AG10803 (cell line): ENCODE data around the gene KNOP1.
A peak's percentile ranks its signal among the peaks of the same experiment; 100 is the strongest.

ENCODE experiments used
- DNase-seq: peaks from one replicate; pipeline ENCODE4 v3.0.0; 2010; ENCODE audit warnings: low read depth
- H3K4me3 ChIP-seq: 2 replicates; pipeline ENCODE4 v1.5.1; 2011; ENCODE audit warnings: mild to moderate bottlenecking, low read length, control low read depth
- TF ChIP-seq, protein P1 (sequence below): conservative IDR thresholded peaks from 2 replicates; pipeline ENCODE4 v1.5.1; 2011; ENCODE audit warnings: mild to moderate bottlenecking, low read length, control low read depth, inconsistent platforms

The KNOP1 gene

DNA sequence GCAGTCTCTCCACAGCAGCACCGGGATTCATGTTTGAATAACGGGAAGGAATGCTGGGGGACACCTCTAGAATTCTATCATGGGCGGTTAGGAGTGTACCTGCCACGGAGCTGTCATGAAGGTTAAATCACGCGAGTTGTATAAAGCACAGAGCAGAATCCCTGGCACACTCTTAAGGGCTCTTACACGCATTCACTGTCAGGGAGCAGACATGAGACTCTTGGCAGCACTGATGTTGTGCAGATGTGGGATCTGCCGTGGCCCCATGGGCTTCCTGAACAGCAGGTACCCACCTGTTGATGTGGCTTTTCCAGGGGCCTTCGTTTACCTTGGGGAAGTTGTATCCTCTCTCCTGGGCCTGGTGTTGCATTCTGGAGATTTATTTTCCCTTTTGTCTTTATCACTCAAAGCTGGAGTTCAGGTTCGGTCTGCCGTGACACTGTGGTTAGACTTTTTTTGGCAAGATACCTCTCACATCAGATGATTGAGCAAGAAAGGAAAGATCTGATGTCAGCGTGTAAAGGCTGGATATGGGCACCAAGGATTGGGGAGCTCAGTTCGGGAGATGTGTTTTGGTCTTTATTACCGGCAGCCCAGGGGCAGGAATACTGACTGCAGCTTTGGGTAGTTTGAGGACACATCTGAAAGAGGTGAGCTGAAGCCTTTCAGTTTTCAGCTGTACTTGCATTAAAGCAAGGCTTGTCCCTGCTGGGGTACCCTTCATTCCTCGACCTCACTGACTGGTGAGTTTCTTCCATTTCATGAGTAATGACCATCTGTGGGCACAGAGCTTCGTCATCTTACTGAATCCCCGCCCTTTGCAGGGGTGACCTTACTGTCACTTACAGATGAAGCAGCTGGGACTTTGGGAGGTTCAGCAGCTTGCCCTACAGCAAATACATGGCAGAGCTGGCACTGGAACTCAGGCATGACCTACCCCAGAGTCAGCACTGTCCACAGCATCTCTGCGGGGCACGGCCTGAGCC lies 19.3 kb downstream of the KNOP1 start:
- DNase-seq, result peak; percentile 84
- TF ChIP-seq, protein P1, sequence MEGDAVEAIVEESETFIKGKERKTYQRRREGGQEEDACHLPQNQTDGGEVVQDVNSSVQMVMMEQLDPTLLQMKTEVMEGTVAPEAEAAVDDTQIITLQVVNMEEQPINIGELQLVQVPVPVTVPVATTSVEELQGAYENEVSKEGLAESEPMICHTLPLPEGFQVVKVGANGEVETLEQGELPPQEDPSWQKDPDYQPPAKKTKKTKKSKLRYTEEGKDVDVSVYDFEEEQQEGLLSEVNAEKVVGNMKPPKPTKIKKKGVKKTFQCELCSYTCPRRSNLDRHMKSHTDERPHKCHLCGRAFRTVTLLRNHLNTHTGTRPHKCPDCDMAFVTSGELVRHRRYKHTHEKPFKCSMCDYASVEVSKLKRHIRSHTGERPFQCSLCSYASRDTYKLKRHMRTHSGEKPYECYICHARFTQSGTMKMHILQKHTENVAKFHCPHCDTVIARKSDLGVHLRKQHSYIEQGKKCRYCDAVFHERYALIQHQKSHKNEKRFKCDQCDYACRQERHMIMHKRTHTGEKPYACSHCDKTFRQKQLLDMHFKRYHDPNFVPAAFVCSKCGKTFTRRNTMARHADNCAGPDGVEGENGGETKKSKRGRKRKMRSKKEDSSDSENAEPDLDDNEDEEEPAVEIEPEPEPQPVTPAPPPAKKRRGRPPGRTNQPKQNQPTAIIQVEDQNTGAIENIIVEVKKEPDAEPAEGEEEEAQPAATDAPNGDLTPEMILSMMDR, result no peak
- H3K4me3 ChIP-seq, result no peak overlapping the region

DNA sequence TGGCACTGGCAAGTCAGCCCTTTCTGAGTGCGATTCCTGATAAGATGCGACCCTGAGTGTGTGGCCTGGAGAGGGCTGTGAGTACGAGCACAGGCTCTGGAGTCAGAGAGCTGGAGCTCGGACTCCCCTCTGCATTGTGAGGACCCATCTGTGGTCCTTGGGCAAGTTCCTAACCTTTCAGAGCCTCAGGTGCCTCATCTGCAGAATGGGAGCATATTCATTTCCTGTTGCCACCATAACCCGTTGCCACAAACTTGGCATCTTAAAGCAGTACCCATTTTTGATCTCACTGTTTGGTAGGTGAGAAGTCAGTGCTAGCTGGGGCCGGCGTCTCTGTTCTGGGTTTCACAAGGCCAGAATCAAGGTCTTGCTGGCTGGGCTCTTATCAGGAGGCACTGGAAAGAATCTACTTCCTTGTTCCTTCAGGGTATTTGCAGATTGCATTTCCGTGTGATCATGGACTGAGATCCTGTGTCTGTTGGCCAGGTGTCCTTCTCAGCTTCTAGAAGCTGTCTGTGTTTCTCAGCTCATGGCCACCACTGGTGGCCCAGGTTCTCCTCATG lies 20.2 kb downstream of the KNOP1 start:
- DNase-seq, result no peak
- no peak overlapping the region for H3K4me3 ChIP-seq
- TF ChIP-seq, protein P1, result no peak

DNA sequence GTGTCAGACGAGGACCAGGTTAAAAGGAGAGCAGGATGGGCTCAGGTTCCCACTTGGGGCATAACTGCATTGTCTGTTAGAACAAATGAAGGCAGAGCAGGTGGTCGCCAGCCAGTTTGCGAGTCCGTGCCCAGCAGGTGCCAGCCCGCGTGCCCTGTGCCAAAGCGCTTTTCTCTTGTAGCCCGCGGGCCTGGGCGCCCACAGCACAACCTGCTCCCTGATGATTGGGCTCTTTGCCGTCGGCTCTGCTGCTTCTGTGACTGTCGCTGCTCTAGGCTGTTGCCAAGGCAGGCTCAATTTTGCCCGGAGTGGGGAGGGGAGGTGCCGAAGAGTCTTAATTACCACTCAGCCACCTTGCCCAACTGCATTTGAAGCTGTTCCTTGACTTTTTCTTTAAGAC lies 21.1 kb downstream of the KNOP1 start:
- TF ChIP-seq, protein P1, result no peak
- H3K4me3 ChIP-seq, result no peak overlapping the region
- no peak for DNase-seq

DNA sequence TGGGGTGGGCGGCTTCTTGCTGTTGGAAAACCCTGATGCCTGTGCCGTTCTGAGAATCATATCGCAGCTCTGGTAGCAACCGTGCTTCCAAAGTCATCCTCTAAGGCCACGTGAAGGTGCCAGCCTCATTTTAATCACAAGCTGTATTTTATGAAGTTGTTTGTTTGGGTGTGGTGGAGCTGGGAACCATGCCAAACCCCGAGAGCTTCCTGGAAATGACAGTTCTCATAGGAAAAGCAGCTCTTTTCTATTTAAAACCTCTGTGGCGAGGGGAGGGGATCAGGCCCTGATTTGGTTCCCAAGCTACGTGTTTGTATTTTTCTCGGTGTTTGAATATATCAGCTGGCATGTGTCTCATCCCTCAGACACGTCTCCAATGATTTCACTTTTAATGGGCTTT lies 21.7 kb downstream of the KNOP1 start:
- TF ChIP-seq, protein P1, result no peak
- H3K4me3 ChIP-seq, result no peak overlapping the region
- DNase-seq, result peak; percentile 97

DNA sequence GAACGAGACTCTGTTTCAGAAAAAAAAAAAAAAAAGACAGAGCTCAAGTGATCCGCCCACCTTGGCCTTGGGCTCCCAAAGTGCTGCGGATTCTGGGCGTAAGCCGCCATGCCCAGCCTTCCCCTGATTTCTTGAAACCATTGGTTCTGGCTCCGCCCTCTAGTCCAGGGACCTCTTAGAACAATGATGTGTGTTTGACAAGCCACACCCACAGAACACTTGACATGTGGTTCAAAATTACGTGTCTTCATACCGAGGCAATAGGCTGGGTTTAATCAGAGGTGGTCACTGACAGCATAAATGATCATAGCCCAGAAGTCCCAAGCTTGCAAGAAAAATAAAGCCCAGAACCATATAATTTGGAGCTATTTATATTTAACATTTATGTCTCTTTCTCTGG lies 23.0 kb downstream of the KNOP1 start:
- TF ChIP-seq, protein P1, result no peak
- no peak overlapping the region for H3K4me3 ChIP-seq
- DNase-seq, result peak; percentile 22

DNA sequence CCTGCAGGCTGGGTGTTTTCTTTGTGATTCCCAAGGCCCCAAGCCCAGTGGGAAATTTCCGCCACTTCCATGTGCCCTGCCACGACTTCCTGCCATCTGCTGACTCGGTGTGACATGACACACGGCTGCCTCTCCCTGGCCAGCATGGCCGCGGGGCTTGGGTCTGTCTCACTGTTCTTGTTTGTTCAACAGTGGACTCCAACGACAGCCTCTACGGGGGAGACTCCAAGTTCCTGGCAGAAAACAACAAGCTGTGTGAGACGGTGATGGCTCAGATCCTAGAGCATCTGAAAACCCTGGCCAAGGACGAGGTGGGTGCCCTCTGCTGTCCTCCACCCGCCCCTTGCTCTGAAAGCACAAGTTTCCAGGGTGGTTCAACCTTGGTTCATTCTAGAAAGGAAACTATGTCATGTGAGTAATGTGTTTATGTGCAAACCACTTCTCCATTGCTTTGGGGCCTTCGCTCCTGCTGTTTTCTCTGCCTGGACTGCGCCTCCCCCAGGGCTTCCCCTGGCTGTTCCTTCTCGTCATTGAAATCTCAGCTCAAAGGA lies 26.8 kb downstream of the KNOP1 start:
- no peak for DNase-seq
- no peak overlapping the region for H3K4me3 ChIP-seq
- TF ChIP-seq, protein P1, result no peak
